ENCODE results near the gene PLAAT3. TPM values are rescaled to one million over a fixed set of nuclear protein-coding genes. Genes with fewer than 3 reads are reported as not detected.

PLAAT3 gene
- total and polyA plus RNA-seq, 2 of the 8 experiments (the other 6 are each of a cell fraction or from before 2014, with no cell fraction given) = 109 to 190 TPM

DNA sequence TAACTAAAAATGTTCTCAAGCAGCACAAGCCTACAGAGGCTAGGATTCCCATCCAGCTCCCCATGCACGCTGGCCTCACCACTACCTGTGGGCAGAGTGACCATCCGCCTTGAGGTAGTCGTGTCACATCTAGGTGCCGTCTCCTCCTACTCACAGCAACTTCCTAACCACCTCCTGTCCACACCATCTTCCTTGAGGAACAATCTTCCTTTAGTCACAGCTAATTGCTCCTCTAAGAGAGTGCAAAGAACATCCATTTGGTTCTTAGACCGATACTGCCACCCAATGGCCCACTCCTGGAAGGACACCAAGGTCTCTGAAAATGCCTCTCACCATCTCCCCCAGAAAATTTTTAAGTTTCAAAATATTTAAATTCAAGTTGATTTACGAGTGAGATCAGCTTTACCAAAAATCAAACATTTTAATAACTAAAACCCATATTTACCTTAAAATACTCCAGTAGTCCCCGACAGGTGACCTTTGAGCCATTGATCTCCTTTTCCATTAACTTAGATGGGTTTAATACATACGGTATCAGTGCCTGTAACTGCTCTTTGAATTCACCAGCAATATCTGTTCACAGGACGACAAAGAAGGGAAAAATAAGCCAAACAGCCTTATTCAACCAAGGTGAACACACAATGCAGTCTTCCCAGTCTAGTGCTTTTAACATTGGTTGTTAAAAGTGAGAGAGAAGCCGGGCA lies 21.7 kb upstream of the PLAAT3 start:
- TF ChIP-seq SIRT6 (IDR thresholded peaks at IDR 0.05; ENCODE audit: low read length) (no peak), CTCF (IDR thresholded peaks at IDR 0.05; ENCODE audit: control extremely low read depth in 1 of 3, insufficient read depth in 1 of 3, low read depth in 1 of 3, low read length in 3 of 3) (peak; percentile 42 to 84 (median 83)), RAD21 (IDR thresholded peaks at IDR 0.05 in 1 of 2, conservative IDR thresholded peaks at IDR 0.05 in 1 of 2; ENCODE audit: low read depth in 2 of 2, low read length in 2 of 2) (peak; percentile 99)
- Histone ChIP-seq H3K9ac (replicated peaks in 1 of 4; ENCODE audit: extremely low read depth in 1 of 4, low read depth in 3 of 4, low read length in 3 of 4) (no peak overlapping the region), H3K56ac (replicated peaks; ENCODE audit: insufficient read length, low read depth, low read length) (no peak overlapping the region), H3K23ac (ENCODE audit: insufficient read length) (no peak overlapping the region), H4K8ac (ENCODE audit: extremely low read depth, insufficient read depth, low read length) (no peak overlapping the region), H3K27ac (ENCODE audit: low read depth, low read length) (peak overlapping the region; percentile 11; the same call in 1 of the 2 replicates), H2BK15ac (ENCODE audit: low read length) (no peak overlapping the region), H3K79me1 (ENCODE audit: low read depth, low read length) (no peaks in the 10 kb centered on the region), H2BK20ac (ENCODE audit: low read length) (peak overlapping the region; percentile 21; the same call in 1 of the 2 replicates), H4K20me1 (replicated peaks in 1 of 2; ENCODE audit: control insufficient read depth in 1 of 2, insufficient read depth in 2 of 2, low read length in 2 of 2) (no peaks in the 10 kb centered on the region), H3K4ac (replicated peaks; ENCODE audit: insufficient read length, low read depth, low read length) (peak overlapping the region; percentile 49), H2AFZ (ENCODE audit: low read length) (no peak overlapping the region), H3K27me3 (replicated peaks in 1 of 4; ENCODE audit: control insufficient read depth in 3 of 4, extremely low read depth in 1 of 4, insufficient read depth in 3 of 4, low read length in 3 of 4) (no peaks in the 10 kb centered on the region), H3K79me2 (ENCODE audit: control insufficient read depth in 1 of 2, insufficient read depth in 2 of 2, low read length in 2 of 2) (no peaks in the 10 kb centered on the region), H4K5ac (ENCODE audit: insufficient read length, low read depth, low read length) (peak overlapping the region; percentile 69), H3K36me3 (ENCODE audit: control insufficient read depth in 2 of 4, insufficient read depth in 4 of 4, low read length in 3 of 4) (peaks cover 2 to 35% (median 15%) of the 10 kb centered on the region in 4 experiments), H2BK120ac (replicated peaks; ENCODE audit: low read depth, low read length) (no peak overlapping the region), H2BK5ac (ENCODE audit: low read depth, low read length) (no peak overlapping the region), H3K4me2 (ENCODE audit: insufficient read depth in 1 of 2, low read depth in 2 of 2, low read length in 2 of 2) (no peak overlapping the region), H3K18ac (ENCODE audit: extremely low read depth, low read length) (no peak overlapping the region; the same call in 1 of the 2 replicates), H3K9me3 (ENCODE audit: insufficient read depth in 2 of 2, low read depth in 1 of 2, low read length in 1 of 2) (no peaks in the 10 kb centered on the region), H3K4me3 (ENCODE audit: extremely low read depth in 1 of 4, insufficient read depth in 2 of 4, low read depth in 3 of 4, low read length in 4 of 4) (no peak overlapping the region), H4K91ac (replicated peaks; ENCODE audit: insufficient read length, low read length) (peak overlapping the region; percentile 64), H3K4me1 (replicated peaks in 1 of 4; ENCODE audit: control insufficient read depth in 3 of 4, insufficient read depth in 4 of 4, low read length in 3 of 4) (peaks cover 0 to 2% (median 0%) of the 10 kb centered on the region in 4 experiments; a peak in 1 of 7 replicates), H2BK12ac (ENCODE audit: low read depth, low read length) (peak overlapping the region; percentile 51; the same call in 1 of the 2 replicates), H3K14ac (ENCODE audit: insufficient read length) (no peak overlapping the region), H3K23me2 (ENCODE audit: low read depth, low read length) (no peaks in the 10 kb centered on the region), H2AK5ac (ENCODE audit: low read depth, low read length) (0 out of 2 replicates have a peak overlapping the region, but pooled peaks have one; percentile 54)
- POLR2A ChIA-PET (ENCODE audit: partially characterized antibody) = interaction anchor here (0.7 to 1.1 kb wide), 2 partner anchors 88 to 156 kb away, joined by 3 read pairs; no protein-coding TSS in a partner anchor
- WGBS, 2 experiments (ENCODE audit: extremely low coverage in 1 of 2, insufficient coverage in 1 of 2, insufficient read length in 1 of 2, insufficient replicate concordance in 2 of 2, low coverage in 1 of 2, low lambda C conversion rate in 2 of 2, missing lambda C conversion rate in 1 of 2) = 61% methylated on average over 10 of the region's 10 CpGs; no CpG with 5 or more reads in 1 of the 2 experiments
- DNase-seq (ENCODE audit: low read depth in 1 of 2, low spot score in 2 of 2) = peak; percentile 17 to 85
- CTCF ChIA-PET (ENCODE audit: partially characterized antibody) = interaction anchor here (0.7 to 5.3 kb wide), 22 partner anchors 8 to 689 kb away, joined by 3 to 77 read pairs (median 4); no protein-coding TSS in a partner anchor
- peak; percentile 97 for FAIRE-seq
